GM23248 (cell line): ENCODE data around the gene IP6K3. TPM values are rescaled to one million over a fixed set of nuclear protein-coding genes. Genes with fewer than 3 reads are reported as not detected.

Experiments
- DNase-seq: peaks from one replicate; pipeline ENCODE4 v3.0.0-alpha.2; 2015
- H2AFZ ChIP-seq: fragments of 200-600 bp; sonication (generic); 2 replicates; pipeline ENCODE4 v1.6.1; 2016; ENCODE audit warnings: antibody characterized with exemption
- H3F3A ChIP-seq: fragments of 200-600 bp; sonication (generic); 2 replicates; pipeline ENCODE4 v1.6.1; 2016; ENCODE audit warnings: mild to moderate bottlenecking, antibody characterized with exemption, mixed run types; ENCODE audit not compliant: insufficient read depth
- H3K27ac ChIP-seq: fragments of 200-600 bp; sonication (generic); 2 replicates; pipeline ENCODE4 v1.5.1; 2016; ENCODE audit warnings: mild to moderate bottlenecking
- H3K27me3 ChIP-seq: fragments of 200-600 bp; sonication (generic); replicated peaks from 2 replicates; pipeline ENCODE4 v1.6.1; 2016; ENCODE audit warnings: mild to moderate bottlenecking; ENCODE audit not compliant: insufficient read depth
- H3K36me3 ChIP-seq: fragments of 200-600 bp; sonication (generic); 2 replicates; pipeline ENCODE4 v1.6.1; 2016; ENCODE audit warnings: low read depth, mild to moderate bottlenecking
- H3K4me1 ChIP-seq: fragments of 200-600 bp; sonication (generic); 2 replicates; pipeline ENCODE4 v1.6.1; 2016; ENCODE audit warnings: mild to moderate bottlenecking; ENCODE audit not compliant: insufficient read depth
- H3K4me2 ChIP-seq: fragments of 200-600 bp; sonication (generic); one replicate; pipeline ENCODE4 v1.6.1; 2016; ENCODE audit warnings: mild to moderate bottlenecking; ENCODE audit not compliant: unreplicated experiment
- H3K4me3 ChIP-seq: fragments of 200-600 bp; sonication (generic); 2 replicates; pipeline ENCODE4 v1.5.1; 2016; ENCODE audit warnings: mild to moderate bottlenecking
- H3K79me2 ChIP-seq: fragments of 200-600 bp; sonication (generic); 2 replicates; pipeline ENCODE4 v1.6.1; 2016; ENCODE audit warnings: mild to moderate bottlenecking; ENCODE audit not compliant: insufficient read depth
- H3K9ac ChIP-seq: fragments of 200-600 bp; sonication (generic); 2 replicates; pipeline ENCODE4 v1.6.1; 2016; ENCODE audit warnings: mild to moderate bottlenecking
- H3K9me2 ChIP-seq: fragments of 200-600 bp; sonication (generic); 2 replicates; pipeline ENCODE4 v1.6.1; 2016; ENCODE audit warnings: mixed run types, mild to moderate bottlenecking, moderate library complexity; ENCODE audit not compliant: insufficient read depth
- H3K9me3 ChIP-seq: fragments of 200-600 bp; sonication (generic); one replicate; pipeline ENCODE4 v1.6.1; 2017; ENCODE audit warnings: low read depth
- H4K20me1 ChIP-seq: fragments of 200-600 bp; sonication (generic); 2 replicates; pipeline ENCODE4 v1.6.0; 2016; ENCODE audit not compliant: insufficient read depth
- EZH2 ChIP-seq: fragments of 200-600 bp; sonication (generic); IDR thresholded peaks from 2 replicates; pipeline ENCODE4 v1.6.1; 2018; ENCODE audit warnings: antibody characterized with exemption, mild to moderate bottlenecking; ENCODE audit not compliant: insufficient read depth, poor library complexity, severe bottlenecking
- EZH2phosphoT487 ChIP-seq: fragments of 200-600 bp; sonication (generic); IDR thresholded peaks from 2 replicates; pipeline ENCODE4 v1.6.1; 2018; ENCODE audit warnings: antibody characterized with exemption, moderate library complexity, mild to moderate bottlenecking, low read depth; ENCODE audit not compliant: insufficient read depth
- WGBS, 2 experiments: methylation state at CpG; one replicate each; pipeline ENCODE4 v1.1.6; 2015 to 2017; ENCODE audit warnings: low lambda C conversion rate in 2 of 2, low coverage in 1 of 2; ENCODE audit errors: missing lambda C conversion rate in 2 of 2; 5-methylcytosine and 5-hydroxymethylcytosine counted together
- in situ Hi-C: fragments of 300-500 bp; cut with MboI; formaldehyde crosslinking; loops from 2 replicates; pipeline ENCODE4 v1.15.0; 2020
- polyA plus RNA-seq: library from polyadenylated mRNA; unstranded; fragments of >200 nt; fragmentation: Nextera tagmentation; extraction: Ambion mirVana; gene quantifications from 2 replicates; pipeline ENCODE4 v1.2.1, GENCODE V29; 2016
- total RNA-seq: library from RNA; depleted of rRNA; stranded (reverse); fragments of >200 nt; shearing (Covaris generic); gene quantifications from 2 replicates; pipeline ENCODE4 v1.2.3, GENCODE V29; 2014

IP6K3 gene
- total and polyA plus RNA-seq, 2 experiments from 2014 or later: not detected

DNA sequence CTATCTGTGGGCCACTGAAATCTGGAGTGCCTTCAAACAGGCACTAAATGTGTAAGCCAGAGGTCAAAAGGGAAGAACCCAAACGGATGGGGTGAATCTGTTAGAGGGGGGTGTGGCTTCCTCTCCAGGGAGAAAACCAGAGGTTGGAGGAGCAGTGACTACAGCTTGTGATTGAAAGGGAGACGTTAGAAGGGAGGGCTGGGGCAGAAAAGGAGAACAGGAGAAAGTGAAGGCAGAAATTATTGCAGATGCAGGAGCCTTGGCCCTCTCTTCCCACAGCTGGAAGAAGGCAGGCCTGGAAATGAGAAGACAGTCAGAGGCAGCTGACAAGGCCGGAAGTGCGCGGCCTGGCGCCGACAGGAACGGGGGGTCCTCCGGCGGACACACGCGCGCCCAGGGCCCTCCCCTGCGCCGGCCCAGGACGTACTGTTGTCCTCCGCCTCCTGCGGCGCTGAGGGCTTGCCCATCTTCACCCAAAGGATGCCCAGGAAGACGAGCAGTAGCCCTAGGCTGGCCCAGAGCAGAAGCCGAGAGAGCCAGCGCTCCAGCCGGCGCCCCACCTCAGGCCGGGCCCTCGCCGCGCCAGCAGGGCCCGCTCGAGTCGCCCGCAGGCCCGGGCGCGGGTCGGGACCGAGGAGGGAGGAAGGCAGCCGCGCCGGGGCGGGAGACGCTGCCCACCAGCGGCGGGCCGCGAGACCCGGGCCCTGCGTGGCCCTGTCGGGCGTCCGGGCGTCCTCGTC, 41.4 kb upstream of the IP6K3 start:
- Histone ChIP-seq H2AFZ (no peak overlapping the region), H3K9me3 (no peaks in the 10 kb centered on the region), H3K9ac (peak overlapping the region; percentile 93), H3K4me2 (peak overlapping the region; percentile 97), H3K9me2 (no peaks in the 10 kb centered on the region), H3K4me1 (peaks cover 33% of the 10 kb centered on the region), H3K27ac (peak overlapping the region; percentile 97), H4K20me1 (no peaks in the 10 kb centered on the region), H3K79me2 (peaks cover 45% of the 10 kb centered on the region), H3K36me3 (peaks cover 9% of the 10 kb centered on the region; the same call in 1 of the 2 replicates), H3K27me3 (no peaks in the 10 kb centered on the region), H3F3A (peaks cover 31% of the 10 kb centered on the region), H3K4me3 (peak overlapping the region; percentile 73)
- peak; percentile 89 for DNase-seq
- WGBS, 2 experiments: 0 to 1% methylated on average over 26 to 36 of the region's 53 CpGs
- in situ Hi-C loops: no loop called here
- TF ChIP-seq EZH2 (no peak), EZH2phosphoT487 (no peak)

DNA sequence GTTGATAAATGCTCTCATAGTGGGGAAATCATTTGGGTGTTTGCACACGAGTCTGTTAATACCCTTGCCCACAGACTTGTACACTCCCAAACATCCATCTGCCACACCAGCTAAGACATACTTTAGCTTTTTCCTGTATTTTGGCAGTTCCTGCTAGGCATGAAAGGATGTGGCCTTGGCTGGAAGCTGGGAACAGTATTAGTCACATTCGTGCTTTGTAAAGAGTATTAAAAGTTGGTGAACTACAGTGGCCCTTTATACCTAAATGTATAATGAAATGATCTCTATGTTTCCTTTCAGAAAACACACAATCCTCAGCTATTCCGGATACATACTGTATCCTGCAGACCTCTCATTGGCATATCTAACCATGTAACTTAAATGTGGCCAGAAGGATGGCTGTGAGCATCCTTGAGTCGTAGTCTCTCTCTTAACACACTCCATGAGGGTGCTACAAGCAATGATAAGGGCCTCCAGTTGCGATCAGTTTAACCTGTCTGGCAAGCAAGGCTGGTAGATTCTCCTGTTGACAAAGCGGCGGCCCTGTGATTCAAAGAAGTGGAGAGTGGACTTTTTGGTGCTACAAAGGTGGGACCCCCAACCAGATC, 40.7 kb upstream of the IP6K3 start:
- Histone ChIP-seq H3K4me2 (peak overlapping the region; percentile 97), H3K27me3 (no peaks in the 10 kb centered on the region), H3K4me1 (peaks cover 33% of the 10 kb centered on the region), H3K36me3 (peaks cover 10% of the 10 kb centered on the region; the same call in 1 of the 2 replicates), H3K27ac (peak overlapping the region; percentile 97), H4K20me1 (no peaks in the 10 kb centered on the region), H3K9me2 (no peaks in the 10 kb centered on the region), H3F3A (peaks cover 31% of the 10 kb centered on the region), H3K9ac (peak overlapping the region; percentile 93), H3K9me3 (no peaks in the 10 kb centered on the region), H3K4me3 (peak overlapping the region; percentile 73), H3K79me2 (peaks cover 51% of the 10 kb centered on the region), H2AFZ (no peak overlapping the region)
- in situ Hi-C loops: no loop called here
- 9 to 15% methylated on average over 7 of the region's 7 CpGs for WGBS, 2 experiments
- DNase-seq: peak; percentile 80
- TF ChIP-seq EZH2: no peak
- TF ChIP-seq EZH2phosphoT487: no peak

DNA sequence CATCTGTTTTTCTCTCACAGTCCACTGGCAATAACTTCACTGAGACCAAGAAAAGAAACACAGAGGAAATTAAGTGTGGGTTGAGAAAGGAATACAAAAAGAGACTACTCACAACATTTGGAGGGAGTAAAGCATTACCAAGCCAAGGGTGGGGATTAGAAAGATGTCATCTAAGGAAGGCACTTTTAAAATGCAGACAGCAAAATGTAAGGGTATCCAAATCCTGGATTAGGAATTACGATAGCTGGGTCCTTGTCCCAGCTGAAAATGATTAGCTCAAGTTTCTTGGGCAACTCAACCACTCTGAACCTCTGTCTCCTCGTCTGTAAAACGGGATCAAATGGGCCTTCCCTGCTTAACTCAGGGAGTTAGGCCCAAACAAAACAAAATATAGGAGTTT, 40.0 kb upstream of the IP6K3 start:
- Histone ChIP-seq H3K4me3 (peak overlapping the region; percentile 73), H3K4me1 (peaks cover 38% of the 10 kb centered on the region), H3K27me3 (no peaks in the 10 kb centered on the region), H3K4me2 (peak overlapping the region; percentile 97), H3K27ac (peak overlapping the region; percentile 97), H3K79me2 (peaks cover 58% of the 10 kb centered on the region), H4K20me1 (no peaks in the 10 kb centered on the region), H3K9me3 (no peaks in the 10 kb centered on the region), H3F3A (peaks cover 31% of the 10 kb centered on the region), H3K36me3 (peaks cover 15% of the 10 kb centered on the region; the same call in 1 of the 2 replicates), H3K9ac (peak overlapping the region; percentile 93), H2AFZ (no peak overlapping the region), H3K9me2 (no peaks in the 10 kb centered on the region)
- no peak for TF ChIP-seq EZH2
- no peak for TF ChIP-seq EZH2phosphoT487
- WGBS, 2 experiments: 21 to 23% methylated on average over 3 of the region's 3 CpGs
- peak; percentile 37 for DNase-seq
- in situ Hi-C loops: no loop called here

DNA sequence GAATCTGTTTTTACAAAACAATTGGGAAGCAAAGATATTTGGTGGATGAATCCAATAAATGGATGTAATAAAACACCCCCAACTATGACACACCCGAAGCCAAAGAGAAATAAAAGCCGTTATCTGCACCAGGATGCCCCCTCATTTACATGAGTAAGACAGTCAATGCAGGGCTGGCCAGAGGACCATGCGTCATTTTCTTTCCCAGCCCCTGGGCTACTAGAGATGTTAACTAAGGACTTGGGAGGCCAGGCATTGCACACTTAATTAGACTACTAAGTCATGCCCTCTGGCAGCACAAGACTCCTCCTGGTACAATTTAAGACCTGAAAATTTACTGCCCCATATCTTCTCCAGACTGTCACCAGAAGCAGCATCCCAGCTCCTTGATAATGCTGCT, 39.1 kb upstream of the IP6K3 start:
- Histone ChIP-seq H3K9ac (peak overlapping the region; percentile 93), H3K4me3 (peak overlapping the region; percentile 73), H3K4me2 (peak overlapping the region; percentile 97), H3F3A (peaks cover 31% of the 10 kb centered on the region), H3K36me3 (peaks cover 18% of the 10 kb centered on the region; the same call in 1 of the 2 replicates), H3K9me3 (no peaks in the 10 kb centered on the region), H3K27me3 (no peaks in the 10 kb centered on the region), H4K20me1 (no peaks in the 10 kb centered on the region), H2AFZ (no peak overlapping the region), H3K4me1 (peaks cover 47% of the 10 kb centered on the region), H3K79me2 (peaks cover 58% of the 10 kb centered on the region), H3K27ac (peak overlapping the region; percentile 97), H3K9me2 (no peaks in the 10 kb centered on the region)
- 0 to 2% methylated on average over 3 of the region's 3 CpGs for WGBS, 2 experiments
- peak; percentile 97 for DNase-seq
- in situ Hi-C loops: no loop called here
- no peak for TF ChIP-seq EZH2
- no peak for TF ChIP-seq EZH2phosphoT487
